RWPE1 (cell line): ENCODE results near the gene PITPNM3.
A peak's percentile ranks its signal among the peaks of the same experiment; 100 is the strongest.

Experiments
- CTCF ChIA-PET: fragments of 350-600 bp; sonication (Branson Sonifier 250); formaldehyde crosslinking; extraction: SDS; loops from one replicate; lab custom pipeline; 2021; lab: Yijun Ruan, JAX
- POLR2A ChIA-PET: fragments of 400-600 bp; formaldehyde crosslinking; extraction: SDS; loops from one replicate; lab custom pipeline; 2020; ENCODE audit warnings: antibody characterized with exemption; ENCODE audit not compliant: low non-redundant PET; lab: Yijun Ruan, JAX
- DNase-seq: peaks from one replicate; pipeline ENCODE4 v3.0.0; 2012; ENCODE audit warnings: low spot score
- H3K27ac ChIP-seq: fragments of 450-650 bp; 2 replicates; pipeline ENCODE4 v1.5.1; 2017
- CTCF ChIP-seq: fragments of 450-650 bp; conservative IDR thresholded peaks from 2 replicates; pipeline ENCODE4 v1.5.1; 2017; ENCODE audit warnings: low read depth, mild to moderate bottlenecking

Gene PITPNM3

GRCh38 chr17:6449307-6449706 lies 107.0 kb downstream of the PITPNM3 start:
- peak overlapping the region; percentile 54 for H3K27ac ChIP-seq
- ChIA-PET CTCF (interaction anchor here (0.6 kb wide), 2 partner anchors 40 to 512 kb away, joined by 3 read pairs; no protein-coding TSS in a partner anchor), POLR2A (no interaction called here)
- no peak for DNase-seq
- TF ChIP-seq CTCF, result no peak

GRCh38 chr17:6448473-6448872 lies 107.9 kb downstream of the PITPNM3 start:
- no peak for DNase-seq
- H3K27ac ChIP-seq, result peak overlapping the region; percentile 54
- ChIA-PET CTCF (interaction anchor here (0.5 kb wide), 1 partner anchor 18 kb away, joined by 7 read pairs; no protein-coding TSS in a partner anchor), POLR2A (no interaction called here)
- TF ChIP-seq CTCF, result no peak

GRCh38 chr17:6446516-6447100 lies 109.7 kb downstream of the PITPNM3 start:
- peak overlapping the region; percentile 39 for H3K27ac ChIP-seq
- CTCF ChIA-PET, result no interaction called here
- POLR2A ChIA-PET, result no interaction called here

GRCh38 chr17:6444571-6445335 lies 111.6 kb downstream of the PITPNM3 start:
- H3K27ac ChIP-seq, result peak overlapping the region; percentile 94
- no peak for TF ChIP-seq CTCF
- DNase-seq, result no peak
- ChIA-PET CTCF (no interaction called here), POLR2A (no interaction called here)

More at GRCh38 chr17:6446516-6447100, 109.7 kb downstream of the PITPNM3 start:
- no peak for TF ChIP-seq CTCF
- DNase-seq, result no peak

- no peak for TF ChIP-seq CTCF
- CTCF ChIA-PET, result no interaction called here
- POLR2A ChIA-PET, result interaction anchor here (0.6 kb wide), 2 partner anchors 59 to 148 kb away, joined by 10 to 16 read pairs; no protein-coding TSS in a partner anchor
- DNase-seq, result peak; percentile 99
- peak within 1 kb of the TSS; percentile 94 for H3K27ac ChIP-seq
These were observed 112.4 kb downstream of the PITPNM3 start, which contains the start of gene PIMREG for GRCh38 chr17:6443692-6444570. PIMREG (plus strand) TSS chr17:6444455; CDS start chr17:6445111, 656 bp downstream.

GRCh38 chr17:6442775-6443174 lies 113.6 kb downstream of the PITPNM3 start:
- TF ChIP-seq CTCF, result no peak
- POLR2A ChIA-PET, result no interaction called here
- peak overlapping the region; percentile 94 for H3K27ac ChIP-seq

More at GRCh38 chr17:6442775-6443174, 113.6 kb downstream of the PITPNM3 start:
- DNase-seq, result no peak
- CTCF ChIA-PET, result no interaction called here
